GM23248 (cell line): Measurements from ENCODE around the gene TMEM235. TPM values are rescaled to one million over a fixed set of nuclear protein-coding genes. Genes with fewer than 3 reads are reported as not detected.

ENCODE experiments used
- DNase-seq: peaks from one replicate; pipeline ENCODE4 v3.0.0-alpha.2; 2015
- H2AFZ ChIP-seq: fragments of 200-600 bp; sonication (generic); 2 replicates; pipeline ENCODE4 v1.6.1; 2016; ENCODE audit warnings: antibody characterized with exemption
- H3F3A ChIP-seq: fragments of 200-600 bp; sonication (generic); 2 replicates; pipeline ENCODE4 v1.6.1; 2016; ENCODE audit warnings: mild to moderate bottlenecking, antibody characterized with exemption, mixed run types; ENCODE audit not compliant: insufficient read depth
- H3K27ac ChIP-seq: fragments of 200-600 bp; sonication (generic); 2 replicates; pipeline ENCODE4 v1.5.1; 2016; ENCODE audit warnings: mild to moderate bottlenecking
- H3K27me3 ChIP-seq: fragments of 200-600 bp; sonication (generic); replicated peaks from 2 replicates; pipeline ENCODE4 v1.6.1; 2016; ENCODE audit warnings: mild to moderate bottlenecking; ENCODE audit not compliant: insufficient read depth
- H3K36me3 ChIP-seq: fragments of 200-600 bp; sonication (generic); 2 replicates; pipeline ENCODE4 v1.6.1; 2016; ENCODE audit warnings: low read depth, mild to moderate bottlenecking
- H3K4me1 ChIP-seq: fragments of 200-600 bp; sonication (generic); 2 replicates; pipeline ENCODE4 v1.6.1; 2016; ENCODE audit warnings: mild to moderate bottlenecking; ENCODE audit not compliant: insufficient read depth
- H3K4me2 ChIP-seq: fragments of 200-600 bp; sonication (generic); one replicate; pipeline ENCODE4 v1.6.1; 2016; ENCODE audit warnings: mild to moderate bottlenecking; ENCODE audit not compliant: unreplicated experiment
- H3K4me3 ChIP-seq: fragments of 200-600 bp; sonication (generic); 2 replicates; pipeline ENCODE4 v1.5.1; 2016; ENCODE audit warnings: mild to moderate bottlenecking
- H3K79me2 ChIP-seq: fragments of 200-600 bp; sonication (generic); 2 replicates; pipeline ENCODE4 v1.6.1; 2016; ENCODE audit warnings: mild to moderate bottlenecking; ENCODE audit not compliant: insufficient read depth
- H3K9ac ChIP-seq: fragments of 200-600 bp; sonication (generic); 2 replicates; pipeline ENCODE4 v1.6.1; 2016; ENCODE audit warnings: mild to moderate bottlenecking
- H3K9me2 ChIP-seq: fragments of 200-600 bp; sonication (generic); 2 replicates; pipeline ENCODE4 v1.6.1; 2016; ENCODE audit warnings: mixed run types, mild to moderate bottlenecking, moderate library complexity; ENCODE audit not compliant: insufficient read depth
- H3K9me3 ChIP-seq: fragments of 200-600 bp; sonication (generic); one replicate; pipeline ENCODE4 v1.6.1; 2017; ENCODE audit warnings: low read depth
- H4K20me1 ChIP-seq: fragments of 200-600 bp; sonication (generic); 2 replicates; pipeline ENCODE4 v1.6.0; 2016; ENCODE audit not compliant: insufficient read depth
- EZH2 ChIP-seq: fragments of 200-600 bp; sonication (generic); IDR thresholded peaks from 2 replicates; pipeline ENCODE4 v1.6.1; 2018; ENCODE audit warnings: antibody characterized with exemption, mild to moderate bottlenecking; ENCODE audit not compliant: insufficient read depth, poor library complexity, severe bottlenecking
- EZH2phosphoT487 ChIP-seq: fragments of 200-600 bp; sonication (generic); IDR thresholded peaks from 2 replicates; pipeline ENCODE4 v1.6.1; 2018; ENCODE audit warnings: antibody characterized with exemption, moderate library complexity, mild to moderate bottlenecking, low read depth; ENCODE audit not compliant: insufficient read depth
- WGBS, 2 experiments: methylation state at CpG; one replicate each; pipeline ENCODE4 v1.1.6; 2015 to 2017; ENCODE audit warnings: low lambda C conversion rate in 2 of 2, low coverage in 1 of 2; ENCODE audit errors: missing lambda C conversion rate in 2 of 2; 5-methylcytosine and 5-hydroxymethylcytosine counted together
- in situ Hi-C: fragments of 300-500 bp; cut with MboI; formaldehyde crosslinking; loops from 2 replicates; pipeline ENCODE4 v1.15.0; 2020
- polyA plus RNA-seq: library from polyadenylated mRNA; unstranded; fragments of >200 nt; fragmentation: Nextera tagmentation; extraction: Ambion mirVana; gene quantifications from 2 replicates; pipeline ENCODE4 v1.2.1, GENCODE V29; 2016
- total RNA-seq: library from RNA; depleted of rRNA; stranded (reverse); fragments of >200 nt; shearing (Covaris generic); gene quantifications from 2 replicates; pipeline ENCODE4 v1.2.3, GENCODE V29; 2014

The TMEM235 gene
- total and polyA plus RNA-seq, 2 experiments from 2014 or later, result not detected

DNA sequence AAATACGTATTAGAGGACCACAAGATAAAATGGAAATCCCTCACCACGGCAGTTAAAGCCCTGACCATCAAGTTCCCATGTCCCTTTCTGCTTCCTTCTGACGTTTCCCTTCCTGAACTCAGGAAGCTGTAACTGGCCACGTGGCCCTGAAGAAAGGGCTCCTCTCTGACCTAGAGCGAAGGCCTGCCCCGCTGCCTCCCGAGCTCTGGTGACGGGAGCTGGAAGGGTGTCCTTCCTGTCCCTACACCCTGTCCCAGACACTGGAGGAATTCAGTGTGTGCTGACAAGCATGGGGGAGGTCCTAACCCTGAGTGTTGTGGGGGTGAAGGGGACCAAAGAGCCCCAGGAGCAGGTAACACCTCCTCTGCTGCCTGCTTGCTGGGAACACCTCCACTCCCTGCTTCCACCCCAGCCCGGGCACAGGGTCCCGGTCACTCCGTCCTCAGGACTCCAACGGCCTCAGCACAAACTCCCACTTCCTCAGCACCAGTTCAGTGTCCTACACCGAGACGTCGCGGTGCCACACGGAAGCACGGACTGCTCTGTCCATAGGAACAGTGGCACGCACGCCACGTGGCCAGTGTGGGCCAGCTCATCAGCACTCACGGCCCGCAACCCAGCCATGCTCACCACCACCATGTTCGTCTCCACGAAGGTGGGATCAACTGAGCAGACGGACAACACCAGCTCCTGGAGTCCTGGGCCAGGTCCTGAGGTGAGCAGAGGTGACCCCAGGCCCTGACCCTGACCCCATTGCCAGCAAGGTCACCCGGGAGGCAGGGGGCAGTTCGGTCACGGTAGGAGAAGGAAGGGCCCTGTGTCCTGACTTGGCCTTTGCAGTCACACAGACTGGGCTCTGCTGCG, 16.9 kb downstream of the TMEM235 start:
- H3K9ac ChIP-seq, result no peak overlapping the region
- no peaks in the 10 kb centered on the region for H3K79me2 ChIP-seq
- H3K27ac ChIP-seq, result no peak overlapping the region
- in situ Hi-C loops, result no loop called here
- no peak overlapping the region for H3K4me3 ChIP-seq
- no peaks in the 10 kb centered on the region for H3F3A ChIP-seq
- H3K36me3 ChIP-seq, result no peaks in the 10 kb centered on the region
- no peak for DNase-seq
- H3K4me2 ChIP-seq, result no peak overlapping the region
- 71% methylated on average over 29 to 30 of the region's 30 CpGs for WGBS, 2 experiments
- TF ChIP-seq EZH2phosphoT487, result no peak
- TF ChIP-seq EZH2, result no peak
- H4K20me1 ChIP-seq, result no peaks in the 10 kb centered on the region
- no peaks in the 10 kb centered on the region for H3K4me1 ChIP-seq
- H3K9me2 ChIP-seq, result no peaks in the 10 kb centered on the region
- no peaks in the 10 kb centered on the region for H3K9me3 ChIP-seq
- H3K27me3 ChIP-seq, result no peaks in the 10 kb centered on the region
- no peak overlapping the region for H2AFZ ChIP-seq

GRCh38 chr17:78249074-78249817, 17.8 kb downstream of the TMEM235 start:
- Histone ChIP-seq H3K79me2 (no peaks in the 10 kb centered on the region), H3F3A (no peaks in the 10 kb centered on the region), H3K27ac (no peak overlapping the region), H3K4me1 (0 out of 2 replicates have a peak, but pooled peaks cover 3% of the 10 kb centered on the region), H3K9me3 (no peaks in the 10 kb centered on the region), H3K4me2 (no peak overlapping the region), H3K9me2 (no peaks in the 10 kb centered on the region), H3K36me3 (no peaks in the 10 kb centered on the region), H3K9ac (no peak overlapping the region), H4K20me1 (no peaks in the 10 kb centered on the region), H3K27me3 (no peaks in the 10 kb centered on the region), H3K4me3 (no peak overlapping the region), H2AFZ (no peak overlapping the region)
- no peak for TF ChIP-seq EZH2
- TF ChIP-seq EZH2phosphoT487, result no peak
- WGBS, 2 experiments, result 64 to 67% methylated on average over 16 of the region's 16 CpGs
- in situ Hi-C loops, result no loop called here
- no peak for DNase-seq

GRCh38 chr17:78249818-78250806, 18.7 kb downstream of the TMEM235 start:
- no peak overlapping the region for H3K27ac ChIP-seq
- no peaks in the 10 kb centered on the region for H3K79me2 ChIP-seq
- H3K9me3 ChIP-seq, result no peaks in the 10 kb centered on the region
- whole genome bisulfite sequencing, 2 experiments, result 39 to 43% methylated on average over 18 to 20 of the region's 20 CpGs
- H3K4me3 ChIP-seq, result no peak overlapping the region
- H3K9ac ChIP-seq, result no peak overlapping the region
- no peaks in the 10 kb centered on the region for H3K27me3 ChIP-seq
- in situ Hi-C loops, result no loop called here
- H2AFZ ChIP-seq, result no peak overlapping the region
- H3K4me2 ChIP-seq, result no peak overlapping the region
- DNase-seq, result no peak
- H3F3A ChIP-seq, result no peaks in the 10 kb centered on the region
- H4K20me1 ChIP-seq, result no peaks in the 10 kb centered on the region
- 0 out of 2 replicates have a peak, but pooled peaks cover 3% of the 10 kb centered on the region for H3K4me1 ChIP-seq
- H3K36me3 ChIP-seq, result no peaks in the 10 kb centered on the region
- TF ChIP-seq EZH2phosphoT487, result no peak
- no peak for TF ChIP-seq EZH2
- H3K9me2 ChIP-seq, result no peaks in the 10 kb centered on the region
